ENCODE data around the gene PLA2G4E. TPM values are rescaled to one million over a fixed set of nuclear protein-coding genes. Genes with fewer than 3 reads are reported as not detected.

The PLA2G4E gene
- total and polyA plus RNA-seq, 2 donors (not counting 1 experiment from before 2014, with no cell fraction given): not detected

GRCh38 chr15:41933771-41934170, 87.1 kb downstream of the PLA2G4E start:
- TF ChIP-seq, protein P1, sequence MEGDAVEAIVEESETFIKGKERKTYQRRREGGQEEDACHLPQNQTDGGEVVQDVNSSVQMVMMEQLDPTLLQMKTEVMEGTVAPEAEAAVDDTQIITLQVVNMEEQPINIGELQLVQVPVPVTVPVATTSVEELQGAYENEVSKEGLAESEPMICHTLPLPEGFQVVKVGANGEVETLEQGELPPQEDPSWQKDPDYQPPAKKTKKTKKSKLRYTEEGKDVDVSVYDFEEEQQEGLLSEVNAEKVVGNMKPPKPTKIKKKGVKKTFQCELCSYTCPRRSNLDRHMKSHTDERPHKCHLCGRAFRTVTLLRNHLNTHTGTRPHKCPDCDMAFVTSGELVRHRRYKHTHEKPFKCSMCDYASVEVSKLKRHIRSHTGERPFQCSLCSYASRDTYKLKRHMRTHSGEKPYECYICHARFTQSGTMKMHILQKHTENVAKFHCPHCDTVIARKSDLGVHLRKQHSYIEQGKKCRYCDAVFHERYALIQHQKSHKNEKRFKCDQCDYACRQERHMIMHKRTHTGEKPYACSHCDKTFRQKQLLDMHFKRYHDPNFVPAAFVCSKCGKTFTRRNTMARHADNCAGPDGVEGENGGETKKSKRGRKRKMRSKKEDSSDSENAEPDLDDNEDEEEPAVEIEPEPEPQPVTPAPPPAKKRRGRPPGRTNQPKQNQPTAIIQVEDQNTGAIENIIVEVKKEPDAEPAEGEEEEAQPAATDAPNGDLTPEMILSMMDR (conservative IDR thresholded peaks at IDR 0.05 in 1 of 2, IDR thresholded peaks at IDR 0.05 in 1 of 2; ENCODE audit: low read depth in 1 of 2, low read length in 2 of 2): no peak
- TF ChIP-seq EZH2 (IDR thresholded peaks at IDR 0.05; ENCODE audit: low read length, missing control alignments): no peak
- no peak overlapping the region for H3K4me3 ChIP-seq (replicated peaks in 1 of 4; ENCODE audit: control extremely low read depth in 1 of 4, insufficient read depth in 1 of 4, low read depth in 3 of 4, low read length in 4 of 4)
- no peaks in the 10 kb centered on the region for H3K9me3 ChIP-seq (ENCODE audit: control insufficient read depth, insufficient read depth, low read depth, low read length)
- H3K27me3 ChIP-seq (ENCODE audit: control insufficient read depth, insufficient read depth, low read length): no peaks in the 10 kb centered on the region
- no peak for DNase-seq (ENCODE audit: low read depth in 2 of 2)
- peaks cover 8% of the 10 kb centered on the region for H3K79me2 ChIP-seq (ENCODE audit: control insufficient read depth, insufficient read depth, low read length)
- H4K20me1 ChIP-seq (ENCODE audit: control insufficient read depth, extremely low read depth, insufficient read depth, low read length): no peaks in the 10 kb centered on the region
- H3K27ac ChIP-seq (ENCODE audit: insufficient read depth, low read length): no peak overlapping the region
- H3K4me2 ChIP-seq (ENCODE audit: extremely low read depth, insufficient read depth, low read length): no peak overlapping the region
- H3K36me3 ChIP-seq (ENCODE audit: control insufficient read depth, insufficient read depth, low read length): no peaks in the 10 kb centered on the region
- peaks cover 22% of the 10 kb centered on the region for H3K4me1 ChIP-seq (ENCODE audit: control insufficient read depth, extremely low read depth, insufficient read depth, low read length)
- no peak overlapping the region for H3K9ac ChIP-seq (ENCODE audit: insufficient read depth, low read length)
- H2AFZ ChIP-seq (ENCODE audit: low read length): no peak overlapping the region

DNA sequence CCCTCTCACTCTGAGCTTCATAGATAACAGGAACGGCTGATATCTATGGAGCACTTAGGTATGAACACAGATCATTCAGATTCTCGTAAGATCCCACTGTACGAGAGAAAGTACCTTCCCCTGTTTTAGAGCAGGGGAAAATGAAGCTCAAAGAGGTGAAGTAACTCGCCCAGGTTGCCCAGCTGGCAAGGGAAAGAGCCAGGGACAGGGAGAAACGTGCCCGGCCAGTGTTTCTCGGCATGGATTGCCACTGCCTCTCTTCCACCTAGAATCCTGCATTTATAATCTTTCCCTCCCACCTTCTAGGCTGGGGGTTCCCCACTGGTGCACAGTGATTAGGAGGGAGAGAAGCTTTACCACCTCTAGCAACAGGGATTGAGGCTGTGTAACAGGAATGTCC, 87.5 kb downstream of the PLA2G4E start:
- peaks cover 25% of the 10 kb centered on the region for H3K4me1 ChIP-seq (ENCODE audit: control insufficient read depth, extremely low read depth, insufficient read depth, low read length)

DNA sequence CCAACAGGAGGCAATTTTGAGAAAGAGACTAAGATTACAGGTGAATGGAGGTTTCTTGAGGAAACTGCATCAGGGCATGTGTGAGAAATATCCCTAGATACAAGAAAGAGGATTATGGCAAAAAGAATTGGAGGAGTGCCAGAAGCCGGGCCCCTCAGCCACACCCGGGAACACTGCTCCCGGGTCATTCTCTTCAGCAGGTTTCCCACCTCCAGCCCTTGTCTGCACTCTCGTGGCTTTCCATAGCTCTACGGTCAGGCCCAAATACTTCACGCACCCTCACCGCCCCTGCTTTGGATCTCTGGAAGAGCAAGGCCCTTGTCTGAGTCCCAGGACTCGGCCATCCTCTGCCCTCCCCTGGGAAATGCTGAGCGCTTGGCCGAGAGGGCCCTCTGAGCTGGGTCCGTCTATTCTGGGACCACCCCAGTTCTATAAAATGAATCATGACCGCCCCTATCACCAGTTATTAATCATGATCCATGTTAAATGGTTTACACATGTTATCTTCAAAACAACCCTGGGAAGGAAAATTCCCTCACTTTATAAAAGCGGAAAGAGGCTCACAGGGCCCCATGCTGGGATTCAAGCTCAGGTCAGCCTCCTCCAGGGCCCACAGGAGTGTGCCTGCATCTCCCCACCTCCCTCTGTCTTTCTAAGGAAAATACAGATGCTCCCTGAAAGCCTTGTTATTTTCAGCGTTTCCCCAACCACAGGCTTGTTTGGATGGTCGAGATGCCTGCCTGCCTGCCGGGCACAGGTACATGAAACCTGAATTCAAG, 88.1 kb downstream of the PLA2G4E start:
- Histone ChIP-seq H3K4me2 (ENCODE audit: extremely low read depth, insufficient read depth, low read length) (no peak overlapping the region), H3K36me3 (ENCODE audit: control insufficient read depth, insufficient read depth, low read length) (no peaks in the 10 kb centered on the region), H2AFZ (ENCODE audit: low read length) (no peak overlapping the region), H3K9me3 (ENCODE audit: control insufficient read depth, insufficient read depth, low read depth, low read length) (no peaks in the 10 kb centered on the region), H3K27me3 (ENCODE audit: control insufficient read depth, insufficient read depth, low read length) (no peaks in the 10 kb centered on the region), H3K4me1 (ENCODE audit: control insufficient read depth, extremely low read depth, insufficient read depth, low read length) (peaks cover 27% of the 10 kb centered on the region), H3K9ac (ENCODE audit: insufficient read depth, low read length) (no peak overlapping the region), H3K27ac (ENCODE audit: insufficient read depth, low read length) (no peak overlapping the region), H3K4me3 (replicated peaks in 1 of 4; ENCODE audit: control extremely low read depth in 1 of 4, insufficient read depth in 1 of 4, low read depth in 3 of 4, low read length in 4 of 4) (no peak overlapping the region), H4K20me1 (ENCODE audit: control insufficient read depth, extremely low read depth, insufficient read depth, low read length) (no peaks in the 10 kb centered on the region), H3K79me2 (ENCODE audit: control insufficient read depth, insufficient read depth, low read length) (peaks cover 8% of the 10 kb centered on the region)
- TF ChIP-seq, protein P1 (conservative IDR thresholded peaks at IDR 0.05 in 1 of 2, IDR thresholded peaks at IDR 0.05 in 1 of 2; ENCODE audit: low read depth in 1 of 2, low read length in 2 of 2): no peak
- no peak for TF ChIP-seq EZH2 (IDR thresholded peaks at IDR 0.05; ENCODE audit: low read length, missing control alignments)
- no peak for DNase-seq (ENCODE audit: low read depth in 2 of 2)

More for the DNA sequence above, 87.5 kb downstream of the PLA2G4E start:
- no peaks in the 10 kb centered on the region for H3K36me3 ChIP-seq (ENCODE audit: control insufficient read depth, insufficient read depth, low read length)
- peaks cover 8% of the 10 kb centered on the region for H3K79me2 ChIP-seq (ENCODE audit: control insufficient read depth, insufficient read depth, low read length)
- TF ChIP-seq EZH2 (IDR thresholded peaks at IDR 0.05; ENCODE audit: low read length, missing control alignments): no peak
- no peak for DNase-seq (ENCODE audit: low read depth in 2 of 2)
- H3K9ac ChIP-seq (ENCODE audit: insufficient read depth, low read length): no peak overlapping the region
- H3K4me3 ChIP-seq (replicated peaks in 1 of 4; ENCODE audit: control extremely low read depth in 1 of 4, insufficient read depth in 1 of 4, low read depth in 3 of 4, low read length in 4 of 4): no peak overlapping the region
- H2AFZ ChIP-seq (ENCODE audit: low read length): no peak overlapping the region
- no peaks in the 10 kb centered on the region for H3K27me3 ChIP-seq (ENCODE audit: control insufficient read depth, insufficient read depth, low read length)
- no peaks in the 10 kb centered on the region for H3K9me3 ChIP-seq (ENCODE audit: control insufficient read depth, insufficient read depth, low read depth, low read length)
- no peak overlapping the region for H3K27ac ChIP-seq (ENCODE audit: insufficient read depth, low read length)
- H4K20me1 ChIP-seq (ENCODE audit: control insufficient read depth, extremely low read depth, insufficient read depth, low read length): no peaks in the 10 kb centered on the region
- no peak overlapping the region for H3K4me2 ChIP-seq (ENCODE audit: extremely low read depth, insufficient read depth, low read length)

Measured in fibroblast of lung (primary cell).